IPS-18a (cell line): ENCODE measurements around the gene DLGAP1.

ENCODE experiments used
- H3K27ac ChIP-seq: one replicate; pipeline ENCODE4 v1.5.1; 2013; ENCODE audit warnings: low read length
- H3K27me3 ChIP-seq: one replicate; pipeline ENCODE4 v1.6.1; 2013; ENCODE audit warnings: mild to moderate bottlenecking, low read length; ENCODE audit not compliant: control insufficient read depth, insufficient read depth
- H3K36me3 ChIP-seq: one replicate; pipeline ENCODE4 v1.6.1; 2013; ENCODE audit warnings: low read depth, low read length; ENCODE audit not compliant: control insufficient read depth
- H3K4me1 ChIP-seq: one replicate; pipeline ENCODE4 v1.6.1; 2013; ENCODE audit warnings: low read depth, low read length; ENCODE audit not compliant: control insufficient read depth
- H3K4me3 ChIP-seq: one replicate; pipeline ENCODE4 v1.5.1; 2013; ENCODE audit warnings: low read length
- H3K9ac ChIP-seq: one replicate; pipeline ENCODE4 v1.6.1; 2013; ENCODE audit warnings: mild to moderate bottlenecking, low read length, moderate library complexity
- H3K9me3 ChIP-seq: one replicate; pipeline ENCODE4 v1.6.1; 2013; ENCODE audit warnings: low read depth, low read length; ENCODE audit not compliant: control insufficient read depth

The DLGAP1 gene

DNA sequence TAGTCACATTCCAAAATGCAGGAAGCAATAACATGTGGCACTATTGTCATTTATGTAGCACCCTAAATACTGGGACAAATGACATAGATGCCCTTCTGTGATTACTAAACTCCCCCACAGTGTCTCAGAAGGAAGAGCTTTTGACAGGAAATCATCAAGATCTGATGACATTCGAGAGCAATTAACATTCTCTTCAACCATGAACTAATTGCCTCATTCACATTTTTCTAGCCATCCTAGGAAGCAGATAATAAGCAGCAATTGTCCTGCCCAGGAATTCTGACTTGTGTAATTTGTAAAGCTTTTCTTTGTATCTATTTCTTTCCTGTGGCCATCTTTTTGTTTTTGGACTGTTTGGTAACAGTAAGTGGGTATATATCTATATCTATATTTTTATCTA, 712.6 kb downstream of the DLGAP1 start:
- H3K4me1 ChIP-seq = no peaks in the 10 kb centered on the region
- no peaks in the 10 kb centered on the region for H3K9me3 ChIP-seq
- H3K27ac ChIP-seq = no peak overlapping the region

DNA sequence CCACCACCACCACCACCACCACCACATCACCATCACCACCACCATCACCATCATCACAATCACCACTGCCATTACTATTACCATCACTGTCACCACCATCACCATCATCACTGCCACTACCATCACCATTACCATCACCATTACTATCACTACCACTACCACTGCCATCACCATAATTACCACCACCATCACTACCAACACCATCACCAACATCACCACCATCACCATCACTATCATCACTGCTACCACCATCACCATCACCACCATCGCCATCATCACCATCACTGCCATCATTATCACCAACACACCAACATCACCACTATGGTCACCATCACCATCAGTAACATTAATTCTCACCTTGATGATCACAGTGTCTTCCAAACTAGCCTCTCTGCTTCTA, 713.8 kb downstream of the DLGAP1 start:
- Histone ChIP-seq H3K4me1 (no peaks in the 10 kb centered on the region), H3K9me3 (no peaks in the 10 kb centered on the region), H3K36me3 (no peaks in the 10 kb centered on the region), H3K4me3 (no peak overlapping the region), H3K9ac (no peak overlapping the region), H3K27ac (no peak overlapping the region), H3K27me3 (no peaks in the 10 kb centered on the region)

More for the DNA sequence above, 712.6 kb downstream of the DLGAP1 start:
- Histone ChIP-seq H3K36me3 (no peaks in the 10 kb centered on the region), H3K4me3 (no peak overlapping the region), H3K27me3 (no peaks in the 10 kb centered on the region), H3K9ac (no peak overlapping the region)

DNA sequence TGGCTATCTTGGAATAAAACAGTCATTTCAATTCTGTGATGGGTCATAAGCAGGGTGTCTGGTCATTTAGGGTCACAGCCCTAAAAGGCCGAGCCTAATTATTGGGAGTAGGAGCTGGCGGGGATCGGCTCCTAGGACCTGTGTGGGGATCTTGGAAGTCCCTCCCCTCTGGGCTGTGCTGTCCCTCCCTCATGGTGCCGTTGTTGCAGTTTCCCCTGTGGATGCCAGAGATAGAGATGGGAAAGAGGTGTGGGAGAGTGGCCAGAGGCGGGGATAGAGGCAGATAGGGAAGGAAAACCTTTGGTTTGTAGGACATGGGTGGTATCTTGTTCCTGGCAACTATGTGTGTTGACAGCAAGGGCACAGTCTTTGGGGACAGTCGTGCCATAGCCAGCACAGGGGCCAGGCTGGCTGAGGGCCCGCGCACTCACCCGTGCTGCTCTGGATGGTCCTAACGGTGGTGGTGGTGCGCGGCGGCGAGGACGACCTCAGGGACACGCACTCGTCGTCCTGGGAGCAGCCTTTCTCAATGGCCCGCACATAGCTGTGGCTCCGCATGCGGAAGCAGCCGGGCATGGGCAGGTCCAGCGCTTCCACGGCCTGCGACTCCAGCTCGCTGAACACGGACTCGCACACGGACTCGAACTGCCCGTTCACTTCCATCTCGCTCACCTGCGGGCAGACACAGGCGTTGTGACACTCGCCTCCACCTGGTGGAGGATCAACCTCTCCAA, 726.2 kb downstream of the DLGAP1 start:
- H3K27ac ChIP-seq = no peak overlapping the region

DNA sequence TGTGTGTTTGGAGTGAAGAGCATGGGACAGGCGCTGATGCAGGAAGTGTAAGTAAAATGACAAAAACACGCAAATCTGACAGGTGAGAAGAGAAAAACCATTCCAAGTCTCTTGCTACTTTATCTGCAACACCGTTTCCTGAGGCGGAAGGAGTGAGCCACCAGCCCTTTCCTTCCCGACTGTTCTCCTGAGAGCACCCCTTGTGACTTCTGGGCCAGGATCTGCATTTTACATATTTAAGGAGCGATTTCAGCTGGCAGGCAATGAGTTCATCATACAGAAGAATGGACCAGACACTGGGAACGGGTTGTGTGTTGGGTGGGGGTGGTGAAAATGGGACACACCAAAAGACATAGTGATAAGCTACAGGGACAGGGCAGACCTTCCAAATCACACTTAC, 727.8 kb downstream of the DLGAP1 start:
- Histone ChIP-seq H3K9ac (no peak overlapping the region), H3K36me3 (no peaks in the 10 kb centered on the region), H3K4me3 (no peak overlapping the region), H3K9me3 (no peaks in the 10 kb centered on the region), H3K27me3 (no peaks in the 10 kb centered on the region), H3K27ac (no peak overlapping the region), H3K4me1 (peaks cover 11% of the 10 kb centered on the region)

More for the DNA sequence above, 726.2 kb downstream of the DLGAP1 start:
- Histone ChIP-seq H3K36me3 (no peaks in the 10 kb centered on the region), H3K4me3 (no peak overlapping the region), H3K9ac (no peak overlapping the region), H3K4me1 (no peaks in the 10 kb centered on the region), H3K9me3 (no peaks in the 10 kb centered on the region), H3K27me3 (no peaks in the 10 kb centered on the region)

DNA sequence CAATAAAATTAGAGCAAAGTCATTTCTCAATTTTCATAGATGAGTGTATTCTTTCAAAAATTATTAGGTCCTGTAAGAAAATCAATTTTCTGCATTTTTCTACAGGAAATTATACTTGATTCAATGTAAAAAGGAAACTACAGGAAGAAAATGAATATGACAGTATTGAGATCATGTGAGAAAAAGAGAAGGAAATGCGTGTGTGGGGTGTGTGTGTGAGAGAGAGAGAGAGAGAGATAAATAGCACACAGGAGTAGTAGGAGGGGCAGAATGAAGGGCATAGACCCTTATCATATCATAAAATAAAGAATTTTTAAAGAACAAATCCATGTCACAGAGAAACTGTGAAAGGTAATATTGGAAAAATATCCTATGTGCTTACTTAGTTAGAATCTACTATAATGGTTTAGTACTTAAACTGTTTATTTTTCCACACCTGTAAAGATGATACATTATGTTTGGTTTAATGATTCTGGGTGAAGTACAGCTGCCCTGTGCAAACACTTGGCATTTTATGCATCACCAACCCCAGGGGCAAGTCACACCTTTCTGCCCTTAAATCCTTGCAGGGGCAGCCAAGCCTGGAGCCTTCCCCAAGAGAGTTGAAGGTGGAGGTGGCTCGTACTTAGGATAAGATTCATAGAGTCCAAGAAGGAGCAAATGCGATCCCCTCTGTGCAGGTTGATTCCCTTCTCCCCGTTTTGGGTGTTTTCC, 728.7 kb downstream of the DLGAP1 start:
- no peak overlapping the region for H3K27ac ChIP-seq
- H3K4me1 ChIP-seq = peaks cover 20% of the 10 kb centered on the region
- no peaks in the 10 kb centered on the region for H3K36me3 ChIP-seq
- no peak overlapping the region for H3K4me3 ChIP-seq
- H3K9me3 ChIP-seq = no peaks in the 10 kb centered on the region
- no peak overlapping the region for H3K9ac ChIP-seq
- H3K27me3 ChIP-seq = no peaks in the 10 kb centered on the region

DNA sequence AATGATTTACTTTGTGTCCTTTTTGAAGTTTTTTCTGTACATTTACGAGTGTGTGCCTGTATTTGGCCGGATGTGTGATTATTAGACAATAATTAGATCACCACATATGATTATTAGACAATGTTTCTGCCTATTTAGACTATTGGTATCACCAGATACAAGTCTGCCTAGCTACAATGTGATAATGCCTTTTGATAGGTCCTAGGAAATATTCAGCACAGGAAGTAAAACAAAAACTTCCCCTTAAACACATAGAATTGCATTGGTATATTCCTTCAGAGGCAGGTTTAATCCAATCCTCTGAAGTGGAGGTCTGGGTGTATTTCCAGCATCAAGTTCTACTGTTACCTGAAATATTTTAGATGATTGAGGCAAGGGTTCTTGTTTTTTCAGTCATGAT, 730.0 kb downstream of the DLGAP1 start:
- Histone ChIP-seq H3K27me3 (no peaks in the 10 kb centered on the region), H3K9me3 (no peaks in the 10 kb centered on the region), H3K9ac (no peak overlapping the region), H3K4me3 (no peak overlapping the region), H3K4me1 (peaks cover 26% of the 10 kb centered on the region), H3K36me3 (no peaks in the 10 kb centered on the region), H3K27ac (no peak overlapping the region)

DNA sequence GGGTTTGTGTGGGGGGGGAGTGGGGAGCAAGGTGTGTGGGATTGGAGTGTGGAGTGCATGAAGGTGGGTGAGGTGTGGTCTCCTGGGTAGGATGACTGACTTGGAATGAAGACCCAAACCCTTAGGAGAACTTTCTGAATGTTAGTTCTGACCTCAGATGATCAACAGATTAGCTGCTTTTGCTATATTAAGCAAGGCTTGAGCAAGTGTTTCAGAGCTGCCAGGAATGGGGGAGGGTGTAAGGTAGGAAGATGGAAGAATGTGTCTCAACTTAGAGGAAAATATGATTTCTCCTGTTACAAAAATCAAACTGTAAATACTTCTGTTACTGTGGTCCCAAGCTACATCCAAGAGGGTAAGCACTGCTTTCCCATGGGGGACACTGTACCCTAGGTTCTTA, 731.6 kb downstream of the DLGAP1 start:
- Histone ChIP-seq H3K27ac (no peak overlapping the region), H3K4me1 (peaks cover 26% of the 10 kb centered on the region), H3K9ac (no peak overlapping the region), H3K4me3 (no peak overlapping the region), H3K27me3 (no peaks in the 10 kb centered on the region), H3K9me3 (no peaks in the 10 kb centered on the region), H3K36me3 (no peaks in the 10 kb centered on the region)

DNA sequence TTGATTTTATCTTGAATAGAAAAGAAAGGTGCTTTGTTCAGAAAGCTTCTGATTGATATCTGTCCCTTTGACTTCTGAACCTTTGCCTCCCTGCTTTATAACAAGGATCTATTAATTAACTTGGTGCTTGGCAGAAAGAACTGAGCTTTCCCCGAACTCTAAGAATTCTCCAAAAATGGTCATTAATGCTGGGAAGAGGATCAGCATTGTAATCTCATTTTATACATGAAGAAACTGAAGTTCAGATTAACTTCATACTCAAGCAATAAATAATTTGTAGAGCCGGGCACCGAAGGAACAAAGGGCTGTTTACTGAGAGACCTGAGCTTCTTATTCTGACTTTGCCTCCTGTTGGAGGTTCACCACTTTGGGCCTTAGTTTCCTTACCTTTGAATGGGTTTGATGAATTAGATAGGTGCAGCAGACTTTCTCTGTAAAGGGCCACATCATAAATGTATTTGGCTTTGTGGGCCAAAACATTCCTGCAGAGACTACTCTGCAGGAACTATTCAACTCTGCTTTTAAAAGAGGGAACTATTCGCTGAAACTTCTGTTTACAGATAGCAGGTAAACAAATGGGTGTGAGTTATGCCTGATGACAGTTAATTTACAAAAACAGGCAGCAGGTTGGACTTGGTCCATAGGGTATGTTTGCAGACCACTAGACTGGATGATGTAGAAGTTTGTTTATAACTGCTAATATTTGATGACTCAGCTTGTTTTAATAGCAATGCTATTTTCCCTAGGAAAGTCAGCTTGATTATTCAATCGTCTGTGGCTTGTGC, 732.3 kb downstream of the DLGAP1 start:
- Histone ChIP-seq H3K9ac (no peak overlapping the region), H3K4me3 (no peak overlapping the region), H3K27me3 (no peaks in the 10 kb centered on the region), H3K36me3 (no peaks in the 10 kb centered on the region), H3K9me3 (no peaks in the 10 kb centered on the region), H3K27ac (no peak overlapping the region), H3K4me1 (peaks cover 26% of the 10 kb centered on the region)

DNA sequence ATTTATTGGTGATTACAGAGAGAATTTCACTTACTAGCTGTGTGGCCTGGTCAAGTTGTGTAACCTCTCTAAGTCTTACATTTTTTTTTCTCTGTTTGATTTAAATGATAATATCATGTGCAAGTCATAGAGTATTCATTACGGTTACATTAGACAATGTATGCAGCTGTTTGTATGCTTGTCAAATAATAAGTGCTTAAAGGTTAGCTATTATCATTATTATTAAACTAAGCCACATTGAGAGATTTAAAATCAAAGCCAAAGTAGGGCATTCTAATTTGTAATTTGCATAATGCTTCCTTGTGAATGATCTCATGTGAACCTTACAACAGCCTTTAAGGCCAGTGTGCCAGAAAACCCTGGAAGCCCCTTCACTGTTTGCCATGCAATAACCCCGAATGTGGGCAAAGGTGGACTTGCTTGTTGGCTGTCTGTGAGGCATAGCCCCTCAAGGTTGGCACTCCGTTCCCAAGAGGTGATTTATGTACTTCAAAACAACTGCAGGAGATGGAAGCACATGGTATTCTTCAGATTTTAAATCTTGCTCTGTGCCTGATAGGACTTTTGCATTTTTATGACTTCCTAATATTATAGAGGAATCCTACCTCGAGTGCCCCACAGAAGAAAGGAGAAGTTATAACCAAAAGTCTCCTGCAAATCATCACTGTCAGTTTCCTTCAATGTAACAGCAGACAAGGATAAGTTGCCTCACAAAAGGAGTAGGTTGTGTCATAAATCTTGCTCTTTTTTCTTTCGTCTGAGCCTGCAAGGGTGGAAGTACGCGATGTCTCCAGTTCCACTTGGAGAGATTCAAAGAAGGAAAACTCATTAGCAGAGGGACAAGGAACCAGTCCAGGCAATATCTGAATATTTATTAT, 733.1 kb downstream of the DLGAP1 start:
- Histone ChIP-seq H3K9me3 (no peaks in the 10 kb centered on the region), H3K4me3 (no peak overlapping the region), H3K27me3 (no peaks in the 10 kb centered on the region), H3K27ac (no peak overlapping the region), H3K4me1 (peaks cover 26% of the 10 kb centered on the region), H3K36me3 (no peaks in the 10 kb centered on the region), H3K9ac (no peak overlapping the region)

DNA sequence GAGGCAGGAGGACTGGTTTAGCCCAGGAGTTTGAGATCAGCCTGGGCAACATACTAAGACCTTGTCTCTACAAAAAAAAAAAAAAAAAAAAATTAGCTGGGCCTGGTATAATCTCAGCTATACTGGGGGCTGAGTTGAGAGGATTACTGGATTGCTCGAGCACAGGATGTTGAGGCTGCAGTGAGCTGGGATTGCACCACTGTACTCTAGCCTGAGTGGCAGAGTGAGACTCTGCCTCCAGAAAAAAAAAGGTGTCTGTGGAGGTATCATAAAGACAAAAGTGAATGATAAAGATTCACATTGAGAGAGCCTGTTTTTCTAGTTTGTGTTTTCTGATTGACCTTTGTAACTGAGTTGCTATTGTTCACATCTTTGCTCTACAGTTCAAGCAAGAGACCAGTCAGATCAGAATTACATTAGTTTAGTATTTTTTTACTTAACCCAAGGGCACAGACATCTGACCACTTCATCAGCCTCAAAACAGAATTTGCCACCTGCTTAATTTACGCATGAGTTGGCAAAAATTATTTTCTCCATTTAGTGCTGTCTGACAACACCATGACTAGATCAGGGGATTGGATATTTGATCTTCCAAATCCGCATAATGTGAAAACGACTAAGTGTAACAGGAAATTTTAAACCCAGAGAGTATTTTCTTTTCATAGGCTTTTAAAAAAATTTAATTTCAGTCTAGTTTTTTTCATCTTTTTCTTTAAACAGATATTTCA, 734.1 kb downstream of the DLGAP1 start:
- no peaks in the 10 kb centered on the region for H3K27me3 ChIP-seq
- H3K27ac ChIP-seq = no peak overlapping the region
- no peak overlapping the region for H3K4me3 ChIP-seq
- no peaks in the 10 kb centered on the region for H3K36me3 ChIP-seq
- H3K9me3 ChIP-seq = no peaks in the 10 kb centered on the region
- no peak overlapping the region for H3K9ac ChIP-seq
- peaks cover 26% of the 10 kb centered on the region for H3K4me1 ChIP-seq
